Bladder microvascular endothelial cell (primary cell): ENCODE measurements around the gene TRAF7. TPM values are rescaled to one million over a fixed set of nuclear protein-coding genes. Genes with fewer than 3 reads are reported as not detected.

ENCODE experiments used
- total RNA-seq: library from RNA; depleted of rRNA; stranded (reverse); fragments of >200 nt; gene quantifications from 2 replicates; pipeline ENCODE4 v1.2.3, GENCODE V29; 2014

TRAF7 gene
- total RNA-seq: 59.9 and 113 TPM in 2 replicates

DNA sequence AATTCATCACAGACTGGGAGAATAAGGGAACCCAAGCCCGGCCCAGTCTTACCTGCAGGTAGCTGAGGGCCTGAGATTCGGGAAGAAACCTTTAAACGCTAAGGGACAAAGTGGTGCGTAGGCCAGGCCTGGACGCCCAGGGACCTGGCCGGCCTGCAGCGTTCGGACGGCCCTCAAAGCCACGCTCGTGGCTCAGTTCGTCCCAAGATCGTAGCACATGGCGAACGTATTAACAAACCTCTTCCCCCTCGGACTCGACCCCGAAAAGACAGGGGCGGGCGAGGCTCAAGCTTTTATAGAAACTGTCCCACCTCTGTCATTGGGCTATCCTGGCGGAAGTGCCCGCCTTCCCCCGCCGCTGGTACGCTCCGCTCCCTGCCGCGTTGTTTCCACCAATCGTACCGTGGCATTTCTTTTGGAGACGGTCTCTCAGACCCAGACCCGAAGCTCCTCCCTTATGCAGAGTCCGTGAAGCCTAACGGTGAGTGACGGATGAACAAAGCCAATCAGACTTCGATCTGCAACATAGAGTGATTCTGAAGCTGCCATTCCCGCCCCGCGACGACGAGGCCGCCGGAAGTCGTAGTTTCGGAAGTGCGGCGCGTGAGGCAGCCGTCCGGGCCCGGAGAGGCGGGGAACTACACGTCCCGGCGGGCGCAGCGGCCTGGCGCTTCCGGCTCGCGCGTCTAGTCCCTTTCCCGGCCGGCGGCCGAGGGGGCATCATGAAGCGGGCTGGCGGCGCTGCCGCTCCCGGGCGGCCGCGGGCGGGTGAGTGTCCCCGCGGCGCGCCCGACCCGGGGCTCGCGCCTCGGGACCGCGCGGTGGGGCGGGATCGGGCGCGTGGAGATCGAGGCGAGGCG lies at the start of gene TRAF7:
TRAF7 (plus strand) TSS at position 692 of the 860 bp plus-strand sequence. CDS start 8,139 bp downstream, outside the sequence.

DNA sequence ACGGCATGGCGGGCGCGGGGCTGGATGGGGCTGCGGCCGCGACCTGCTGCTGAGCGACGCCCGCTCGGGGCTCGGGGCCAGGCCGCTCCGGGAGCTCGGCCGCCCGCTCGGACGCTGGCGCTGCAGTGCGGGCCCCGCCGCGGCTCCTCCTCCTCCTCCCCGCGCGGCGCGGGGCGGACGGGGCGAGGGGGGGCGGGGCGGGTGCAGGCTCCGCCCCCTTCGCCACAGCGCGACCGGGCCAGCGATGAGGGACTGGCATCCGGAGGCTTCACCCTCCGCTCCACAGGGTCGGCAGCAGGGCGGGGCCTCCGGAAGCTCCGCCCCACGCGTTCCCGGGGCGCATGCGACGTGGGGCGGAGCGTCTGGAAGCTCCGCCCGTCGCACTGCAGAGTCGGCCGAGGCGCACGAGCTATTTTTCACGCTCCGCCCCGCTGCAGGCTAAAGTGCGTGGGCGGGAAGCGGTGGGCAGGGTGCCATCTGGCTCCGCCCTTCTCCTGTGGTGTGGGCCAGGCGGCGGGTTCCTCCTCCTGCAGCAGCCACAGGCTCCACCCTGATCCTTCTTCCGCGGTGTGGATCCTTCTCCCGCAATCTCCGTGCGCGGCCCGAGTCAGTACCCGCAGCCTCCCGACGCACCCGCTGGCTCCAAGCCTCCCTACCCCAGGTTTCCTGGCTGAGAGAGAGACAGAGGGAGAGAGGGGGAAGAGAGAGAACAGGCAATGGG lies 19.7 kb upstream of the TRAF7 start, which contains the start of gene PKD1:
PKD1 (minus strand) TSS at position 129 of the 721 bp plus-strand sequence. CDS start 209 bp downstream, outside the sequence.

DNA sequence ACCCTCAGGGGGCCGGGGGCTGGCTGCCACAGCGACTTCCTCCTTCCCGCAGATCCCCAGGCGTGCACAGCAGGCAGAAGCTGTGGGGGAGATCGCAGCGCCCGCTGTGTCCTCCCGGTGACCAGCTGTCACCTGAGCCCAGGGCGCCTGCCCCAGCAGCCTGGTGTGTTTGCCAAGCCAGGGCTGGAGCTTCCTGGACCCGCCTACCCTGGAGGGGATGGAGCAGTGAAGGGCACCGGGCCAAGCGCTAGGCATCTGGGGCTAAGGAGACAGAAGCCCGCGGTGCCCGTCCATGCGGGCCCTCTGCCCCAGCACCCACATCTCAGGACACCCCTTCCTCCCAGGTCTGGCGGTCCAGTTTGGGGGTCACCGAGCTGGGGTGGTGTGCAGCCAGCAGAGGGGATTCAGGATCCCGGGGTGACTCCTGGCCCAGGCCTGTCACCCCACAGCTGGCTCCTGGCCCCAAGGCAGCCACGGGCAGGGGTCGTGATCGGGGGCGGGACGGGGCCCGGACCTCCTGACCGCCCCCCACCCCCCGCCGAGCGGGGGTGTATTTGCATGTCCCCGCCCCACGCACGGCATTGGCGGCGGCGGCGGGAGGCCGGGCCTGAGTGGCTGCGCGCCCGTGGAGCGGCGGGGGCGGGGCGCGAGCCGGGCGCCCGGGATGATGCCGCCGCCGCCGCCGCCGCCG lies 7.5 kb upstream of the TRAF7 start, which contains the start of gene RAB26:
RAB26 (plus strand) TSS at position 645 of the 691 bp plus-strand sequence. CDS start 159 bp downstream, outside the sequence.

DNA sequence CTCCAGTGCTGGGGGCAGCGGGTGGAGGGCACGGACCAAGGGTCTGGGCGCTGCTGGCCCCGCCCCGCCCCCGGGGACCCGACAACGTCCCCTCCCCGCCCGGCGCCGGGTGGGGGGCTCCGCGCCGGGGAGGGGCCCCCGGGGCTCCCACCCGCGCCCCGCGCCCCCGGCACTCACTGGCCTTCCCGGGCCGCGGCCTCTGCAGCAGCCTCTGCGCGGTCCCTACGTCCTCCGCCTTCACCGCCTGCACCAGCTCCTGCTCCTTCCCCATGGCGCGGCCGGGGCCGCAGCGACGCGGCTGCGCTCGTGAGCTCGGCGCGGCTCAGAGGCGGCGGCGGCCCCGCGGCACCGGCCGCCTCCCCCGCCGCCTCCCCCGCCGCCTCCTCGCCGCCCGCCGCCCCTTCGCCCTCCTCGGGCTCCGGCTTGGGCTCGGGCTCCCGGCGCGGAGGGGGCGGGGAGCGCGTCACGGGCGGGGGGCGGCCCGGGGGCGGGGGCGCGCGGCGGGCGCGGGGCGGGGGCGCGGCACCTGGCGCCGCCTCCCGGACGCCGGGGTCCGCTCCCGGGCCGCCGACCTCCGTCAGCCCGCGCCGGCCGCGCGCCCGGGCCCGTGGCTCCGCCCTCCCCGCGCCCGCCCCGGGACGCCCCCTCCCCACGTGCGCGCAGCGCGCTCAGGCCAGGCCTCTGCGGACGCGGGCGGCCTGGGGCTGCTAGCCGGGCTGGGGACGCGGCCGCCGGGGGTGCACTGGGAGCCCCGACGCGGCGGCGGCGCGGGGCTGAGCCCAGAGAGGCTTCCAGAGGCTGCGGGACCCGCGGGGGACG lies 40.8 kb downstream of the TRAF7 start, which contains the start of gene CASKIN1:
CASKIN1 (minus strand) TSS at position 444 of the 819 bp plus-strand sequence; CDS start at position 271, 173 bp downstream.

DNA sequence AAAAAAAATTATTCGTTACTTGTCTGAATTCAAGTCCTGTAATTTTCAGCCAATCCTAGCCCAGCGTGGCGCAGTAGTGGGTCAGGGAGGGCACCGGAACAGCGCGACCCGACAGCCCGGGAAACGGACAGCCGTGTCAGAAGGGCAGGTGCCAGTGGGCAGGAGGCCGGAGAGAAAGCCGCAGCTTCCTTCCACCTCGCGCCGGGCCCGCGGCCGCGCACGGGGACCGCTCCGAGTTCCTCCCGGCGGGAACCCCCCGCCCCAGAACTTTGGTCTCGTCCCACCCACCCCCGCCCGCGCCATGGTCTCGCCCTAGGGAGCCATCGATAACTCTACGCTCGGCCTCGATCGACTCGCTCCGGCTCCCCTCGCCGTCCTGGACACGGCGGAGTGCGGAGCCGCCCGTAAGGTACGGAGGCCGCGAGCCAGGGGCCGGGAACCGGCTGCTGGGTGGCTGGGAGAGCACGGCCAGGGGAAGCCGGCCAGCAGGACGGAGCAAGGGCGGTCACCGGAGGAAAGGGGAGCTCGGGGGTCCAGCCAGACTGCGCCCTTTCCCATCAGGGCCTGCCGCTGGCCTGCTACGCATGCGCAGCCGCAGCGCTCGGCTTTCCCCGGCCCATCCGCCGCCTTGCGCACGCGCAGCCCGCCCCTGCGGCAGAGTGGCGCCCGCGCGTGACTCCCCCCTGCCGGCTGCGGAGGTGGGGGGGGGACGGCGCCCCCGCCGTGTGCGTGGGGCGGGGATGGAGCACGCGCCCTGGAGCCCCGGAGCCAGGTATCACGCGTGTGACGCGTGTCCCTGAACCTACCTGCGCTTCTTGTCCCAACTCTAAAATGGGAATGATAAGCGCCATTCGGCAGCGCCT lies 49.8 kb downstream of the TRAF7 start, which contains the start of gene MLST8:
MLST8 (plus strand) TSS at position 351 of the 863 bp plus-strand sequence. CDS start 632 bp downstream, outside the sequence.

DNA sequence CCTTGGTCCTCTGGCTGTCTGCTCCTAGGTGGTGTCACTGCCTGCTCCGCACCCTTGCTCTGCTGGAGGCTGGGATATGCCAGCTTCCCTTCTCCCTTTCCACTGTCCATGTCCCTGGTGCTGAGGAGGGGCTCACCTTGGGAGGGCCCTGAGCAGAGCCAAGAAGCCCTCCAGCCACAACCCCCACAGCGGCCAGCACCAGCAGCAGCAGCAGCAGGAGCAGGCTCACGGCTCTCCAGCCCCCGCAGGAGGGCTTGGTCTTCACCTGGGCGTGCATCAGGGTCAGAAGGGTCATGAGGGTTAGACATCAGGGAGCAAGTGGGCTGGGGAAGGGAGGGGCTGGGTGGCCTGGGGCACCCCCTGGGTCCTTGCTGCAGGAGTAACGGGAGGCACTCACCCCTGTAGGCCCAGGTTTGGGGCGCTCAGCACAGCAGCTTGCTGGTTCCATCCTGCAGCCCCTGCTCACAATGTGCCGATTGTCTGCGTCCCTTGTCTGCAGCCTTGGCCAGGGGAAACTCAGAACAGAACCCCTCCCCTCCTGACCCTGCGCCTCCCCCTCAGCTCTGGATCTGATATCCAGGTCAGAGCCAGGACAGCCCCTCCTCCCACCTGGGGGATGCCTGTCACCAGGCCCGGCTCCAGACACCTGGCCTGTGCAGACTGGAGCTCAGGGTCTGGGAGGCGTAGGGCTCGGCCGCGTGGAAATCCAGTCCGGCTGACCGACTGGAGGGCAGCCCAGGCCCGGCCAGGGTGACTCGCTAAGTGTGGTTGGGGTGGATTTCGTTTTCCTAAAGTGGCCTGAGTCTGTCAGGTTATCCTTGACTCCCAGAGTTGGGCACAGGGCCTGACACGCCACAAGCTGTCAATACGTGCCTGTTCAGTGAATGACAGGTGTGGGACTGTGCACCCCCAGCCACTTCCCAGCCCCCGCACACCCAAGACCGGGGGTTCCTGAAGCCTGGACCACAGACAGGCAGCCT lies 55.1 kb downstream of the TRAF7 start, which contains the start of gene BRICD5:
BRICD5 (minus strand) TSS at position 478 of the 980 bp plus-strand sequence; CDS start at position 448, 30 bp downstream.

DNA sequence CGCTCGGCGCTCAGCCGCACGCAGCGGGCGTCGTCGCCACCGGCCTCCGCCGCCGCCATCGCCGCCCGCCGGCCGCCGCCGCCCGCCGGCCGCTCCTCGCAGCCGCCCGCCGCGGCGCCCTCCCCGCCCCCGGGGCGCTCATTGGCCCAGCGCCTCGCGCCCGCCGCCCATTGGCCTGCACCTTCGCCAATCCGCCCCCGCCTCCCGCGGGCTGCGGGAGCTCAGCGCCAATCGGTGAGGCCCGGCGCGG lies 59.1 kb downstream of the TRAF7 start, which contains the start of gene PGP:
PGP (minus strand) TSS at position 122 of the 250 bp plus-strand sequence; CDS start at position 59, 63 bp downstream.

DNA sequence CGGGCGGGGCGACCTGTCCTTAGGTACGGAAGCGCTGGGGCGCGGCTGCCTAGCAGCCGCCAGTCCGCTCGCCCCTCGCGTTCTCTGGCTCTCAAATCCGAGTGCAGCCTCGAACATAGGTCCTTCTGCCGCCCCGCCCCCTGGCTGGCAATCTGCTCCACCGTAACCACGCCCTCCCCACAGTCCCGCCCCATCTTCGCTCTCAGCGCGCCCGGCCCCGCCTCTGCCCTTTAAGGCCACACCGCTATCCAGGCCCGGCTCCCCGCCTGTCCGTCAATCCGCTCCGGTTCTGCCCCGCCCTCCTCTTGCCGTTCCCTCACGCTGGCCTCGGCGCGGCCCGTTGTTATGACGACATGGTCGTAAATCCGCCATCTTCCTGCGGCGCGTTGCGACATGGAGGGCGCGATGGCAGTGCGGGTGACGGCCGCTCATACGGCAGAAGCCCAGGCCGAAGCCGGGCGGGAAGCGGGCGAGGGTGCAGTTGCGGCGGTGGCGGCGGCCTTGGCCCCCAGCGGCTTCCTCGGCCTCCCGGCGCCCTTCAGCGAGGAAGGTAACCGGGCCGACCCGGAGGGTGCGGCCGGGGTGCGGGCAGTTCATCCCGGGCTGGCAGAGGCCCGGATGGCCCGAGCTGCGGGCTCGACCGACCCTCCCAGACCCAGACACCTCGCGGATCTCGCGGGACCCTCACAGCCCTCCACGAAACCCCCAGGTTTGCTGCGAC lies 67.8 kb downstream of the TRAF7 start, which contains the start of gene E4F1:
E4F1 (plus strand) TSS at position 371 of the 721 bp plus-strand sequence; CDS start at position 394, 23 bp downstream.

Other genes with a start within 250 kb of the TRAF7 start
- gene HS3ST6, start 237.4 kb upstream of the TRAF7 start, total RNA-seq: not detected in 2 replicates
- gene MSRB1, start 212.6 kb upstream of the TRAF7 start, total RNA-seq: 6.5 and 8.7 TPM in 2 replicates
- gene RPL3L, start 201.1 kb upstream of the TRAF7 start, total RNA-seq: not detected in 2 replicates
- gene NDUFB10, start 196.2 kb upstream of the TRAF7 start, total RNA-seq: 133 and 143 TPM in 2 replicates
- gene RPS2, start 191.0 kb upstream of the TRAF7 start, total RNA-seq: 1,957 and 2,987 TPM in 2 replicates
- not detected in 2 replicates for gene RNF151, start 188.9 kb upstream of the TRAF7 start, total RNA-seq
- 33.7 and 61.0 TPM in 2 replicates for gene TBL3, start 183.7 kb upstream of the TRAF7 start, total RNA-seq
- 0.13 and 0.16 TPM in 2 replicates for gene NOXO1, start 174.3 kb upstream of the TRAF7 start, total RNA-seq
- 11.1 and 12.3 TPM in 2 replicates for gene GFER, start 171.6 kb upstream of the TRAF7 start, total RNA-seq
- gene SYNGR3, start 165.8 kb upstream of the TRAF7 start, total RNA-seq: 0.65 and 2.8 TPM in 2 replicates
- gene ZNF598, start 146.0 kb upstream of the TRAF7 start, total RNA-seq: 11.2 and 24.5 TPM in 2 replicates
- 0.16 TPM in 1 of 2 replicates, not detected in the other for gene NPW, start 136.0 kb upstream of the TRAF7 start, total RNA-seq
- gene NHERF2, start 128.9 kb upstream of the TRAF7 start, total RNA-seq: 52.4 and 55.7 TPM in 2 replicates
- gene NTHL1, start 107.9 kb upstream of the TRAF7 start, total RNA-seq: 23.5 and 61.5 TPM in 2 replicates
- 32.4 and 79.5 TPM in 2 replicates for gene TSC2, start 107.8 kb upstream of the TRAF7 start, total RNA-seq
- gene PKD1, start 19.9 kb upstream of the TRAF7 start, total RNA-seq: 36.4 and 82.1 TPM in 2 replicates
- gene RAB26, start 7.2 kb upstream of the TRAF7 start, total RNA-seq: 0.49 and 0.88 TPM in 2 replicates
- gene CASKIN1, start 40.8 kb downstream of the TRAF7 start, total RNA-seq: 0.50 TPM in 1 of 2 replicates, not detected in the other
- gene MLST8, start 49.7 kb downstream of the TRAF7 start, total RNA-seq: 10.5 and 12.0 TPM in 2 replicates
- 2.1 and 5.0 TPM in 2 replicates for gene BRICD5, start 55.1 kb downstream of the TRAF7 start, total RNA-seq
- gene PGP, start 59.1 kb downstream of the TRAF7 start, total RNA-seq: 10.7 and 14.7 TPM in 2 replicates
- 28.0 and 35.9 TPM in 2 replicates for gene E4F1, start 67.8 kb downstream of the TRAF7 start, total RNA-seq
- gene DNASE1L2, start 80.7 kb downstream of the TRAF7 start, total RNA-seq: 0.32 and 0.63 TPM in 2 replicates
- 19.2 and 23.5 TPM in 2 replicates for gene ECI1, start 95.8 kb downstream of the TRAF7 start, total RNA-seq
- 42.6 and 62.1 TPM in 2 replicates for gene RNPS1, start 112.3 kb downstream of the TRAF7 start, total RNA-seq
- 19.4 and 67.6 TPM in 2 replicates for gene ABCA3, start 184.9 kb downstream of the TRAF7 start, total RNA-seq